ENCODE measurements around the gene MAN2A2.

The MAN2A2 gene

GRCh38 chr15:90866161-90866715 lies 36.9 kb upstream of the MAN2A2 start:
- Histone ChIP-seq H2AK5ac (ENCODE audit: low read length) (peak overlapping the region; percentile 12), H3K9me3 (ENCODE audit: insufficient read depth, low read depth, low read length) (peaks cover 2% of the 10 kb centered on the region), H3K27ac (ENCODE audit: low read depth, low read length) (no peak overlapping the region), H3K79me1 (ENCODE audit: low read length) (peaks cover 27% of the 10 kb centered on the region), H2BK120ac (ENCODE audit: insufficient read depth, low read length, poor library complexity) (no peak overlapping the region), H3K4me2 (ENCODE audit: low read length) (no peak overlapping the region), H3K9ac (ENCODE audit: low read length) (no peak overlapping the region), H2AFZ (ENCODE audit: insufficient read depth, low read length, poor library complexity) (no peak overlapping the region), H2BK5ac (ENCODE audit: low read depth, low read length, poor library complexity) (no peak overlapping the region), H3K14ac (ENCODE audit: low read length) (no peak overlapping the region), H3K23ac (ENCODE audit: low read length) (no peak overlapping the region), H3K4me3 (ENCODE audit: low read depth, low read length) (no peak overlapping the region), H3K36me3 (ENCODE audit: control insufficient read depth in 1 of 2, insufficient read depth in 2 of 2, low read length in 2 of 2) (no peaks in the 10 kb centered on the region), H3K4me1 (ENCODE audit: control insufficient read depth in 1 of 2, insufficient read depth in 2 of 2, low read length in 2 of 2) (peaks cover 23 to 24% of the 10 kb centered on the region in 2 experiments), H4K91ac (ENCODE audit: low read depth, low read length) (peak overlapping the region; percentile 44), H3K79me2 (ENCODE audit: control insufficient read depth, insufficient read depth, low read length, poor library complexity) (peaks cover 8% of the 10 kb centered on the region), H2BK12ac (ENCODE audit: low read length) (peak overlapping the region; percentile 5), H3K18ac (ENCODE audit: low read length) (no peak overlapping the region), H3K27me3 (ENCODE audit: insufficient read depth, low read length) (no peaks in the 10 kb centered on the region), H4K12ac (ENCODE audit: low read depth, low read length) (no peak overlapping the region), H4K8ac (ENCODE audit: low read depth, low read length) (no peak overlapping the region), H3K4ac (ENCODE audit: low read depth, low read length) (no peak overlapping the region)
- no peak for DNase-seq
- WGBS (ENCODE audit: extremely low coverage, insufficient coverage, insufficient read length): no CpG with 5 or more reads among the region's 16 CpGs

- no peak for DNase-seq
- no peak overlapping the region for H4K12ac ChIP-seq (ENCODE audit: low read depth, low read length)
- no peak overlapping the region for H3K4me2 ChIP-seq (ENCODE audit: low read length)
- WGBS (ENCODE audit: extremely low coverage, insufficient coverage, insufficient read length): no CpG with 5 or more reads among the region's 3 CpGs
- no peak overlapping the region for H3K27ac ChIP-seq (ENCODE audit: low read depth, low read length)
- no peaks in the 10 kb centered on the region for H3K27me3 ChIP-seq (ENCODE audit: insufficient read depth, low read length)
- H2AK5ac ChIP-seq (ENCODE audit: low read length): no peak overlapping the region
- H3K4me1 ChIP-seq (ENCODE audit: control insufficient read depth in 1 of 2, insufficient read depth in 2 of 2, low read length in 2 of 2): peaks cover 23 to 24% of the 10 kb centered on the region in 2 experiments
- no peak overlapping the region for H3K14ac ChIP-seq (ENCODE audit: low read length)
- H3K4ac ChIP-seq (ENCODE audit: low read depth, low read length): no peak overlapping the region
- H3K36me3 ChIP-seq (ENCODE audit: control insufficient read depth in 1 of 2, insufficient read depth in 2 of 2, low read length in 2 of 2): no peaks in the 10 kb centered on the region
- no peak overlapping the region for H2BK5ac ChIP-seq (ENCODE audit: low read depth, low read length, poor library complexity)
- H2BK120ac ChIP-seq (ENCODE audit: insufficient read depth, low read length, poor library complexity): no peak overlapping the region
- H4K8ac ChIP-seq (ENCODE audit: low read depth, low read length): no peak overlapping the region
- peaks cover 2% of the 10 kb centered on the region for H3K9me3 ChIP-seq (ENCODE audit: insufficient read depth, low read depth, low read length)
- H2BK12ac ChIP-seq (ENCODE audit: low read length): no peak overlapping the region
- H4K91ac ChIP-seq (ENCODE audit: low read depth, low read length): no peak overlapping the region
- no peak overlapping the region for H3K23ac ChIP-seq (ENCODE audit: low read length)
- H3K79me1 ChIP-seq (ENCODE audit: low read length): peaks cover 33% of the 10 kb centered on the region
- H3K79me2 ChIP-seq (ENCODE audit: control insufficient read depth, insufficient read depth, low read length, poor library complexity): peaks cover 12% of the 10 kb centered on the region
- H3K4me3 ChIP-seq (ENCODE audit: low read depth, low read length): no peak overlapping the region
- no peak overlapping the region for H3K18ac ChIP-seq (ENCODE audit: low read length)
- H2AFZ ChIP-seq (ENCODE audit: insufficient read depth, low read length, poor library complexity): no peak overlapping the region
- no peak overlapping the region for H3K9ac ChIP-seq (ENCODE audit: low read length)
These were observed 36.3 kb upstream of the MAN2A2 start for GRCh38 chr15:90866800-90867199.

- H2BK5ac ChIP-seq (ENCODE audit: low read depth, low read length, poor library complexity): peak within 1 kb of the TSS; percentile 94
- H2BK120ac ChIP-seq (ENCODE audit: insufficient read depth, low read length, poor library complexity): peak within 1 kb of the TSS; percentile 84
- H3K9ac ChIP-seq (ENCODE audit: low read length): peak within 1 kb of the TSS; percentile 5
- peak within 1 kb of the TSS; percentile 87 for H4K91ac ChIP-seq (ENCODE audit: low read depth, low read length)
- H3K36me3 ChIP-seq (ENCODE audit: control insufficient read depth in 1 of 2, insufficient read depth in 2 of 2, low read length in 2 of 2): no peaks in the 10 kb centered on the region
- peak within 1 kb of the TSS; percentile 79 for H2BK12ac ChIP-seq (ENCODE audit: low read length)
- no peaks in the 10 kb centered on the region for H3K27me3 ChIP-seq (ENCODE audit: insufficient read depth, low read length)
- H3K4me3 ChIP-seq (ENCODE audit: low read depth, low read length): no peak within 1 kb of the TSS
- H2AK5ac ChIP-seq (ENCODE audit: low read length): peak within 1 kb of the TSS; percentile 60
- peak within 1 kb of the TSS; percentile 62 for H4K8ac ChIP-seq (ENCODE audit: low read depth, low read length)
- H3K4me1 ChIP-seq (ENCODE audit: control insufficient read depth in 1 of 2, insufficient read depth in 2 of 2, low read length in 2 of 2): peaks cover 28 to 31% of the 10 kb centered on the region in 2 experiments
- H2AFZ ChIP-seq (ENCODE audit: insufficient read depth, low read length, poor library complexity): no peak within 1 kb of the TSS
- peak within 1 kb of the TSS; percentile 61 for H3K14ac ChIP-seq (ENCODE audit: low read length)
- DNase-seq: peak in 1 of 2 donors; percentile 52
- peaks cover 2% of the 10 kb centered on the region for H3K9me3 ChIP-seq (ENCODE audit: insufficient read depth, low read depth, low read length)
- peaks cover 48% of the 10 kb centered on the region for H3K79me1 ChIP-seq (ENCODE audit: low read length)
- H3K79me2 ChIP-seq (ENCODE audit: control insufficient read depth, insufficient read depth, low read length, poor library complexity): peaks cover 24% of the 10 kb centered on the region
- WGBS (ENCODE audit: extremely low coverage, insufficient coverage, insufficient read length): no CpG with 5 or more reads among the region's 6 CpGs
- H3K18ac ChIP-seq (ENCODE audit: low read length): peak within 1 kb of the TSS; percentile 35
- H3K4me2 ChIP-seq (ENCODE audit: low read length): peak within 1 kb of the TSS; percentile 47
- peak within 1 kb of the TSS; percentile 58 for H4K12ac ChIP-seq (ENCODE audit: low read depth, low read length)
- H3K23ac ChIP-seq (ENCODE audit: low read length): no peak within 1 kb of the TSS
- H3K27ac ChIP-seq (ENCODE audit: low read depth, low read length): peak within 1 kb of the TSS; percentile 92
- peak within 1 kb of the TSS; percentile 82 for H3K4ac ChIP-seq (ENCODE audit: low read depth, low read length)
These were observed 34.8 kb upstream of the MAN2A2 start, which contains the start of gene FURIN for GRCh38 chr15:90868261-90868689. FURIN (plus strand) TSS chr15:90868588; CDS start chr15:90875741, 7,153 bp downstream.

- Histone ChIP-seq H3K4ac (ENCODE audit: low read depth, low read length) (peak overlapping the region; percentile 82), H2AK5ac (ENCODE audit: low read length) (peak overlapping the region; percentile 60), H3K36me3 (ENCODE audit: control insufficient read depth in 1 of 2, insufficient read depth in 2 of 2, low read length in 2 of 2) (no peaks in the 10 kb centered on the region), H2BK5ac (ENCODE audit: low read depth, low read length, poor library complexity) (peak overlapping the region; percentile 94), H3K9me3 (ENCODE audit: insufficient read depth, low read depth, low read length) (peaks cover 2% of the 10 kb centered on the region), H2AFZ (ENCODE audit: insufficient read depth, low read length, poor library complexity) (no peak overlapping the region), H4K12ac (ENCODE audit: low read depth, low read length) (peak overlapping the region; percentile 58), H4K91ac (ENCODE audit: low read depth, low read length) (peak overlapping the region; percentile 87), H3K4me2 (ENCODE audit: low read length) (peak overlapping the region; percentile 47), H3K18ac (ENCODE audit: low read length) (peak overlapping the region; percentile 33), H3K27ac (ENCODE audit: low read depth, low read length) (peak overlapping the region; percentile 92), H2BK12ac (ENCODE audit: low read length) (peak overlapping the region; percentile 79), H3K27me3 (ENCODE audit: insufficient read depth, low read length) (no peaks in the 10 kb centered on the region), H4K8ac (ENCODE audit: low read depth, low read length) (peak overlapping the region; percentile 62), H3K4me1 (ENCODE audit: control insufficient read depth in 1 of 2, insufficient read depth in 2 of 2, low read length in 2 of 2) (peaks cover 32 to 39% of the 10 kb centered on the region in 2 experiments), H2BK120ac (ENCODE audit: insufficient read depth, low read length, poor library complexity) (peak overlapping the region; percentile 84), H3K23ac (ENCODE audit: low read length) (no peak overlapping the region), H3K79me1 (ENCODE audit: low read length) (peaks cover 55% of the 10 kb centered on the region), H3K9ac (ENCODE audit: low read length) (peak overlapping the region; percentile 5), H3K14ac (ENCODE audit: low read length) (peak overlapping the region; percentile 61), H3K79me2 (ENCODE audit: control insufficient read depth, insufficient read depth, low read length, poor library complexity) (peaks cover 33% of the 10 kb centered on the region), H3K4me3 (ENCODE audit: low read depth, low read length) (no peak overlapping the region)
- DNase-seq: peak in 1 of 2 donors; percentile 18
These were observed 34.0 kb upstream of the MAN2A2 start for GRCh38 chr15:90869140-90869541.
